Kidney (tissue), 14 donors: ENCODE data around the gene DDX60. TPM values are rescaled to one million over a fixed set of nuclear protein-coding genes. Genes with fewer than 3 reads are reported as not detected.

Experiments used
- DNase-seq, 5 donors: peaks; one replicate each; pipeline ENCODE4 v3.0.0-alpha.2; 2013 to 2020
- FAIRE-seq: peaks from 2 replicates; lab custom pipeline; 2012; peaks lifted over from hg19 to GRCh38; lab: Jason Lieb, UNC
- H3K27ac ChIP-seq, 2 donors: one replicate each; pipeline ENCODE4 v1.7.0; 2013; ENCODE audit warnings: low read depth in 2 of 2, low read length in 2 of 2, inconsistent platforms in 1 of 2
- H3K27me3 ChIP-seq: one replicate; pipeline ENCODE4 v1.7.1; 2013; ENCODE audit warnings: low read length, inconsistent platforms; ENCODE audit not compliant: control insufficient read depth, insufficient read depth
- H3K36me3 ChIP-seq, 3 donors: one replicate each; pipeline versions ENCODE4 v1.7.0 to v1.7.1; 2013; ENCODE audit warnings: low read length in 3 of 3, control low read depth in 1 of 3, inconsistent platforms in 1 of 3; ENCODE audit not compliant: insufficient read depth in 3 of 3, control insufficient read depth in 2 of 3
- H3K4me1 ChIP-seq, 3 donors: one replicate each; pipeline versions ENCODE4 v1.7.0 to v1.7.1; 2013; ENCODE audit warnings: low read length in 3 of 3, inconsistent platforms in 1 of 3, low read depth in 1 of 3; ENCODE audit not compliant: control insufficient read depth in 2 of 3, insufficient read depth in 2 of 3
- H3K4me3 ChIP-seq, 3 donors: one replicate each; pipeline versions ENCODE4 v1.7.0 to v1.8.1; 2013; ENCODE audit warnings: low read length in 3 of 3, control low read depth in 1 of 3, inconsistent platforms in 1 of 3
- H3K9ac ChIP-seq, 3 donors: one replicate each; pipeline versions ENCODE4 v1.7.0 to v1.7.1; 2013; ENCODE audit warnings: low read length in 3 of 3, control low read depth in 1 of 3, inconsistent platforms in 1 of 3
- H3K9me3 ChIP-seq, 3 donors: one replicate each; pipeline versions ENCODE4 v1.7.0 to v1.7.1; 2013; ENCODE audit warnings: low read length in 3 of 3, control low read depth in 1 of 3, inconsistent platforms in 1 of 3; ENCODE audit not compliant: control insufficient read depth in 2 of 3, insufficient read depth in 1 of 3
- CTCF ChIP-seq: IDR thresholded peaks from 3 replicates; pipeline ENCODE4 v1.5.1; 2012; ENCODE audit warnings: mild to moderate bottlenecking, moderate library complexity, borderline replicate concordance; ENCODE audit not compliant: insufficient read depth; ENCODE audit errors: extremely low read depth
- intact Hi-C: fragments of 100-400 bp; cut with DNase I; formaldehyde crosslinking; loops from one replicate; pipeline ENCODE4 v1.11.1; 2022
- polyA plus RNA-seq: library from polyadenylated mRNA; stranded (reverse); fragments of 350-450 nt; fragmentation: Illumina TruSeq; extraction: RNeasy Lipid Tissue Mini Kit (QIAGEN cat#74804); gene quantifications from one replicate; pipeline ENCODE4 v1.2.3, GENCODE V29; 2014; ENCODE audit warnings: low read depth, low replicate concordance; ENCODE audit not compliant: insufficient read depth
- total RNA-seq: library from RNA; stranded (reverse); fragmentation: NEBNext Ultra II Directional; extraction: Animal tissue kit (Norgen Biotek cat#: 25700); gene quantifications from one replicate; pipeline ENCODE4 v1.2.1, GENCODE V29; 2021
- donor health status: control.
- donor health status: control.
- donor health status: control.
- donor health status: control.
- donor health status: control.
- donor health status: DM: yes; HTN: yes; CAD: no.
- donor health status: Normal renal cell carcinoma (clear cell type).

DDX60 gene
- total and polyA plus RNA-seq, 2 donors from 2014 or later: 6.4 to 31.6 TPM

DNA sequence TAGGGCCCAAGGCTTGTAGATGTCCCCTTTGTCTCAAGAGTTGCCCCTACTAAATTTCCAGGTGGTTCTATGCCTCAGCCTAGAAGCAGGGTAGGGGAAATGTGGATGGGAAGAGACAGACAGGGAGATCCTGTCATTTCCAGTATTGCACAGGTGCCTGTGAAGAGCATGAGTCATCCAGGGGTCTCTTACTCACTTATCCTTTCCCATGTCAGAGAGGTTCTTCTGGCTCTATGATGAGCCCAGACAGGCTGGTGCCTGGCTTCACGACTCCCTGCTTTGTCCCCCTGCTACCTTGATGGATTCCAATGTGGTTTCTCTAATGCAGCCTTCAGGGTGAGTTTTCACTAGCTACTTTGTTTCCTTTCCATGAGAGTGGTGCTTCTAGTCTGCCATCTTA is 35.2 kb upstream of the DDX60 start:
- H3K4me3 ChIP-seq: no peak overlapping the region
- DNase-seq (no peak), FAIRE-seq (no peak)
- peaks cover 0 to 2% (median 0%) of the 10 kb centered on the region in 3 donors for H3K36me3 ChIP-seq
- no peaks in the 10 kb centered on the region for H3K27me3 ChIP-seq
- H3K9me3 ChIP-seq: peaks cover 0 to 2% (median 0%) of the 10 kb centered on the region in 3 donors
- H3K9ac ChIP-seq: no peak overlapping the region
- no peak for TF ChIP-seq CTCF
- H3K27ac ChIP-seq: no peak overlapping the region
- intact Hi-C loops: no loop called here
- H3K4me1 ChIP-seq: no peaks in the 10 kb centered on the region

DNA sequence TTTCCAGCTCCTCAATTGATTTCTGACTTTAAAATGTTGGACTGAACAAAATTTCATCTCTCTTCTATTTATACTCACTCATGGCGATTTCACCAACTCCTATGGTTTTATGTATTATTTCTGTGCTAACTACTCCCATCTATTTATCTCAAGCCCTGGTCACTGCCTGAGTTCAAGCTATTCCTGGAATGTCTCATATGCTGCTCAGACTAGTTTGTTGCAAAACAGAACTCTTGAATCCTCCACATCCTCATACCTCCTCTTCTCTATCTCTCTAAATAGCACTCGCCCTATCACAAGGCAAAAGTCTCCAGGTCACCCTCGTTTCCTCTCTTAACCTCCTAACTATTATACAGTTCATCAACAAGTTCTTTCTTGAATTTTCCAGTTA is 19.0 kb upstream of the DDX60 start:
- no peak for DNase-seq
- intact Hi-C loops: no loop called here
- no peak for FAIRE-seq
- Histone ChIP-seq H3K36me3 (no peaks in the 10 kb centered on the region), H3K4me3 (no peak overlapping the region), H3K27ac (no peak overlapping the region), H3K9ac (no peak overlapping the region), H3K27me3 (no peaks in the 10 kb centered on the region), H3K9me3 (no peaks in the 10 kb centered on the region), H3K4me1 (no peaks in the 10 kb centered on the region)
- no peak for TF ChIP-seq CTCF

DNA sequence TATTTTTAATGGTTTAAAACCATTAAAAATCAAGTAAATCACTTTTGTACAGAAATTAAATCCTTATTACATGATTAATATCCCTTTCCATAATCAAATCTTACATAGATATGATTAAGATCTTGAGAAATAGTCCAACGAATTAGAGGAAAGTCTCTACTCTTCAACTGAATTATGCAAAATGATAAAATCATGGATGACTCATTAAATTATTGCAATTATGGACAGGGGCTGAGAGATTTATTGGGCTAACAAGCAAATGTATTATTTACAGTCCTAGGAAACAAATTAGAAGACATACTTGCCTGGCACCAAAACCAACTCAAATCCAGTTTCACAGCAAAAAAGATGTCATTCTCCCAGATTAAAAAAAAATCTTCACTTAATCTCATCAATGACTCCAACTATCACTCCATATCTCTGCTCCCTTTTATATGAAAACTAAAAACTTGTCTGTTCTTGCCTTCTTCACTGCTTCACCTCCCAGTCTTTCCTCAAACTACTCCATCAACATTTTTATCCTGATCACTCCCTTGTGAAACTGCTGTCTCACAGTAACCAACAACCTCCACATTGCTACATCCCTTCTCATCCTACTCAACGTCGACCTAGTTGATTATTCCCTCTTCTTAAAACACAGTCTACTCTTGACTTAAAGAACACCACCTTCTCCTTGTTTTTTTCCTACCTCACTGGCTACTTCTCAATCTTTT is 18.4 kb upstream of the DDX60 start:
- intact Hi-C loops: no loop called here
- Histone ChIP-seq H3K9ac (no peak overlapping the region), H3K4me3 (no peak overlapping the region), H3K4me1 (no peaks in the 10 kb centered on the region), H3K36me3 (no peaks in the 10 kb centered on the region), H3K27ac (no peak overlapping the region), H3K9me3 (no peaks in the 10 kb centered on the region), H3K27me3 (no peaks in the 10 kb centered on the region)
- FAIRE-seq (no peak), DNase-seq (no peak)
- TF ChIP-seq CTCF: no peak
